Small intestine (tissue), 7 donors: ENCODE data around the gene RUSC2. TPM values are rescaled to one million over a fixed set of nuclear protein-coding genes. Genes with fewer than 3 reads are reported as not detected.
"Not testable (repeated sequence)": the region's sequence is repeated elsewhere in the genome, so short reads cannot be mapped to it uniquely, and the experiment has no call there.

ENCODE experiments used
- DNase-seq, 2 donors: peaks; one replicate each; pipeline versions ENCODE4 v3.0.0 to v3.0.0-alpha.2; 2013
- FAIRE-seq: peaks from 2 replicates; lab custom pipeline; 2012; peaks lifted over from hg19 to GRCh38; lab: Jason Lieb, UNC
- H3K27ac ChIP-seq, 3 donors: one replicate each; pipeline ENCODE4 v1.5.1; 2013; ENCODE audit warnings: low read length in 2 of 3, mild to moderate bottlenecking in 2 of 3, control low read depth in 1 of 3, inconsistent platforms in 1 of 3, low read depth in 1 of 3, moderate library complexity in 1 of 3
- H3K27me3 ChIP-seq, 3 donors: one replicate each; pipeline ENCODE4 v1.6.1; 2013; ENCODE audit warnings: low read length in 3 of 3, inconsistent platforms in 1 of 3; ENCODE audit not compliant: control insufficient read depth in 3 of 3, insufficient read depth in 3 of 3
- H3K36me3 ChIP-seq, 3 donors: one replicate each; pipeline ENCODE4 v1.6.1; 2013; ENCODE audit warnings: low read length in 3 of 3, inconsistent platforms in 1 of 3, low read depth in 1 of 3, mild to moderate bottlenecking in 1 of 3, moderate library complexity in 1 of 3; ENCODE audit not compliant: control insufficient read depth in 3 of 3, insufficient read depth in 2 of 3
- H3K4me1 ChIP-seq, 3 donors: one replicate each; pipeline ENCODE4 v1.6.1; 2013; ENCODE audit warnings: low read length in 2 of 3, inconsistent platforms in 1 of 3, low read depth in 1 of 3, mild to moderate bottlenecking in 1 of 3, moderate library complexity in 1 of 3; ENCODE audit not compliant: control insufficient read depth in 3 of 3, insufficient read depth in 2 of 3
- H3K4me3 ChIP-seq, 3 donors: one replicate each; pipeline ENCODE4 v1.5.1; 2013; ENCODE audit warnings: low read length in 3 of 3, control low read depth in 1 of 3, inconsistent platforms in 1 of 3, low read depth in 1 of 3, mild to moderate bottlenecking in 1 of 3, moderate library complexity in 1 of 3
- H3K9me3 ChIP-seq, 2 donors: one replicate each; pipeline ENCODE4 v1.6.1; 2013; ENCODE audit warnings: low read depth in 1 of 2, low read length in 1 of 2; ENCODE audit not compliant: control insufficient read depth in 2 of 2, insufficient read depth in 1 of 2
- WGBS, 3 donors: extraction: QIAGEN DNeasy Blood & Tissue Kit; methylation state at CpG; one replicate each; pipeline ENCODE4 v1.1.7; 2013; 5-methylcytosine and 5-hydroxymethylcytosine counted together
- polyA plus RNA-seq, 4 donors: library from polyadenylated mRNA; stranded (reverse) in 3 of 4; unstranded in 1 of 4; fragments of 200-250 nt in 3 of 4; fragments of 120-200 nt in 1 of 4; gene quantifications; one replicate each; pipeline versions ENCODE4 v1.2.1 to v1.2.3, GENCODE V29; 2013
- donor health status: healthy with polysubstance abuse.
- donor health status: control.
- donor health status: control.
- donor health status: Bipolar disorder and iron deficiency.
- donor health status: healthy.

Gene RUSC2
- polyA plus RNA-seq, 4 donors = 2.2 to 8.9 (median 5.2) TPM

- peak overlapping the region in 1 of 3 donors; percentile 55 for H3K27ac ChIP-seq
- H3K27me3 ChIP-seq = no peaks in the 10 kb centered on the region
- no peaks in the 10 kb centered on the region for H3K9me3 ChIP-seq
- FAIRE-seq = no peak
- H3K36me3 ChIP-seq = no peaks in the 10 kb centered on the region
- peaks cover 0 to 9% (median 3%) of the 10 kb centered on the region in 3 donors for H3K4me1 ChIP-seq
- no peak for DNase-seq
- 78 to 95% (median 80%) methylated on average over 1 of the region's 1 CpG for WGBS, 3 donors
- H3K4me3 ChIP-seq = no peak overlapping the region
These were observed 30.4 kb downstream of the RUSC2 start for GRCh38 chr9:35520364-35520710.

GRCh38 chr9:35521708-35522107 lies 31.8 kb downstream of the RUSC2 start:
- Histone ChIP-seq H3K4me1 (peaks cover 0 to 9% (median 3%) of the 10 kb centered on the region in 3 donors), H3K4me3 (no peak overlapping the region), H3K9me3 (no peaks in the 10 kb centered on the region), H3K36me3 (no peaks in the 10 kb centered on the region), H3K27ac (peak overlapping the region in 1 of 3 donors; percentile 5), H3K27me3 (no peaks in the 10 kb centered on the region)
- WGBS, 3 donors = 61 to 92% (median 77%) methylated on average over 2 of the region's 2 CpGs
- DNase-seq = no peak
- FAIRE-seq = no peak

GRCh38 chr9:35522187-35522586 lies 32.3 kb downstream of the RUSC2 start:
- peaks cover 0 to 9% (median 3%) of the 10 kb centered on the region in 3 donors for H3K4me1 ChIP-seq
- no peaks in the 10 kb centered on the region for H3K9me3 ChIP-seq
- H3K4me3 ChIP-seq = no peak overlapping the region
- no peak overlapping the region for H3K27ac ChIP-seq
- no peaks in the 10 kb centered on the region for H3K36me3 ChIP-seq
- no peak for FAIRE-seq
- DNase-seq = no peak
- no peaks in the 10 kb centered on the region for H3K27me3 ChIP-seq

DNA sequence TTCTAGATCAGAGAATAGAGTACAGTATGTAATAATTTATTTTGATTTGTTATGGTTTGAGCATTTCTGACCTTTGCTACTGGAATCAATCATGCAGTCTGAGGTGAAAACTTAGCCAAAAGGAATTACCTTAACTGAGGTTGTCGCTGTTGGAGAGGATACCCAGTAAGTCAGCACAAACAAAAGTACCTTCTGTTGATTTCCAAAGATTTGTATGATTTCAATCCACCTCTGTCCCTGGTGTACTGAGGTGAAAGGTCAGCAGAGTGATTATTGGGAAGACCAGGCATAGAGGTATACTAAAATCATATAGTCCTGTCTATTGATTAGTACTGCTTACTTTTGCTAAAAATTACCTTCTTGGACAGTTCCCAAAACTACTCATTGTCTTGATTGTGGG lies 32.8 kb downstream of the RUSC2 start:
- H3K4me3 ChIP-seq = no peak overlapping the region
- DNase-seq = no peak
- WGBS, 3 donors = 47 to 81% (median 52%) methylated on average over 1 of the region's 1 CpG
- H3K9me3 ChIP-seq = no peaks in the 10 kb centered on the region
- no peaks in the 10 kb centered on the region for H3K36me3 ChIP-seq
- no peak overlapping the region for H3K27ac ChIP-seq
- H3K27me3 ChIP-seq = no peaks in the 10 kb centered on the region
- FAIRE-seq = no peak
- H3K4me1 ChIP-seq = peaks cover 0 to 9% (median 3%) of the 10 kb centered on the region in 3 donors

GRCh38 chr9:35523556-35523955 lies 33.6 kb downstream of the RUSC2 start:
- H3K27ac ChIP-seq, FAIRE-seq, H3K9me3 ChIP-seq, H3K4me3 ChIP-seq, H3K4me1 ChIP-seq, H3K27me3 ChIP-seq, H3K36me3 ChIP-seq, DNase-seq: not testable (repeated sequence)

DNA sequence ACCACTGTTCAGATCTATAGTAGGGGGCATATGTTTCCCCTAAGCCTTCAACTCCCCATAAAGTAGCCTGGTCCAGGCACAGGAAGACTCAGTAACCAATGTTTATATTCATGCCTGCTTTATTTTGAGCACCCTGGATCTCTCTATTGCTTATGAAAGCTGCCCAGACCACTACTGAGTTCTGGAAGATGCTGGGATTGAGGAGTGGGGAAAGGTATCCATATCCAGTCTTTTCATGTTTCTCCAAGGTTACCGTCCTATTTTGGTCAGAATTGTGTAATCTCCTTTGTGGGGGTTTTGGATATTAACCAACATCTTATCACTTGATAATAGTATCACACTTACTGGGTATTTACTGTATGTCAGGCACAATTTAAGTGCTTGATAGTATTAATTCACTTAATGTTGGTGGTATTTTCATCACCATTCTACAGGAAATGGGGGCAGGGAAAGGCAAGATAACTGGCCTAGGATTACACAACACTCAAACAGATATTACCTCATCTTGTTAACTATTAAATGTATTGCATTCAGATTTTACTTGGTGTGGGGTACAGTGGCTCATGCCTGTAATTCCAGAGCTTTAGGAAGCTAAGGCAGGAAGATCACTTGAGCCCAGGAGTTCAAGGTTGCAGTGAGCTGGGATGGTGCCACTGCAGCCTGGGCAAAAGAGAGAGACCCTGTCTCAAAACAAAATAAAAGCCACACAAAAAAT lies 36.3 kb downstream of the RUSC2 start:
- 48 to 54% (median 52%) methylated on average over 1 of the region's 1 CpG for WGBS, 3 donors
- no peak overlapping the region for H3K27ac ChIP-seq
- no peak for FAIRE-seq

DNA sequence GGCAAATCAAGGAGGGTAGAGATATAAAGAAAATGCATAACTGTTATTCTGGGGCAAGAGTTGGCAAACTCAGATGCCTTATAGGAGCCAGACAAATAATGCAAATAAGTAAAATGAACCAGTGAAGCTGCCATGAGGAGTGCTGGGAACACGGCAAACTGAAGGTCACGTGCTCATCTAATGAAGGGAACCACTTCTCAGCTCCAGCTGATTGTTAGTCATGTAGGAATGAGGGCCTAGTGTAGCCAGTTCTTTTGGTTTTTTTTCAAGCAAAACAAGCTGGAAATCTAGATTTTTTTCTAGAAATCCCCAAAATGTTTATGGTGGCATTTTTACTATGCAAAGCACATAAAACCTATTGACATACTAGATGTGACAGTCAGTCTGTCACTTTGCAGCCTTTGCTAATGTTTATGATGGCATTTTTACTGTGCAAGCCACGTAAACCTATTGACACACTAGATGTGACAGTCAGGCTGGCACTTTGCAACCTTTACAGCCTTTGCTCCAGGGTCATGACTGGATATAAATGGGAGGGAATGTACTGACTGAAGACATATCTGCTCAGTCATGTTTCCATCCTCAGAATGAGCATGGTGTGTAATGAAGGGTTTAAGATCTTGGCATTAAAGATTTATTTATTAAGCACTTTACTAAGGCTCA lies 39.4 kb downstream of the RUSC2 start:
- Histone ChIP-seq H3K4me1 (no peaks in the 10 kb centered on the region), H3K27me3 (no peaks in the 10 kb centered on the region), H3K4me3 (no peak overlapping the region), H3K9me3 (no peaks in the 10 kb centered on the region), H3K36me3 (no peaks in the 10 kb centered on the region), H3K27ac (no peak overlapping the region)
- DNase-seq (peak in 1 of 2 donors; percentile 57), FAIRE-seq (no peak)
- 82 to 92% (median 89%) methylated on average over 3 of the region's 3 CpGs for WGBS, 3 donors

More for the DNA sequence above, 36.3 kb downstream of the RUSC2 start:
- Histone ChIP-seq H3K4me1 (no peaks in the 10 kb centered on the region), H3K36me3 (no peaks in the 10 kb centered on the region), H3K4me3 (no peak overlapping the region), H3K27me3 (no peaks in the 10 kb centered on the region), H3K9me3 (no peaks in the 10 kb centered on the region)
- peak; percentile 11 to 49 for DNase-seq

DNA sequence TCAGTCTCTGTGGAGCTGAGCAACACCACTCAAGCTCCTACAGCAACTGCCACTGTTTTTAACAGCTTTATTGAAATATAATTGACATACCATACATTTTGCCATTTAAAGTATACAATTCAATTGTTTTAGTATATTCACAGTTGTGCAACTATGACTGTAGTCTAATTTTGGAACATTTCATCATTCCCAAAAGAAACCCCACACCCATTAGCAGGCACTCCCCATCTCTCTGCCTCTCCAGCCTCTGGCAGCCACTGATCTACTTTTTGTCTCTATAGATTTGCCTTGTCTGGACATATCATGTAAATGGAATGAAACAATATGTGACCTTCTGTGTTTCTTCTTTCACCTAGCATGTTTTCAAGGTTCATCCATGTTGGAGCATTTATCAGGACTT lies 43.5 kb downstream of the RUSC2 start:
- DNase-seq (no peak), FAIRE-seq (no peak)
- Histone ChIP-seq H3K27ac (no peak overlapping the region), H3K4me1 (peaks cover 0 to 8% (median 0%) of the 10 kb centered on the region in 3 donors), H3K36me3 (peaks cover 0 to 2% (median 0%) of the 10 kb centered on the region in 3 donors), H3K9me3 (no peaks in the 10 kb centered on the region), H3K27me3 (no peaks in the 10 kb centered on the region), H3K4me3 (no peak overlapping the region)
